GM19324 (cell line): Measurements from ENCODE around the gene CTSA.
"Not testable (repeated sequence)": the region's sequence is repeated elsewhere in the genome, so short reads cannot be mapped to it uniquely, and the experiment has no call there.

ENCODE experiments used
- ATAC-seq: cut with Tn5 transposase; IDR thresholded peaks from one replicate; pipeline ENCODE4 v1.9.1; 2021; ENCODE audit warnings: mild to moderate bottlenecking, moderate library complexity; ENCODE audit not compliant: unreplicated experiment, low FRiP score

Gene CTSA

GRCh38 chr20:45911486-45912343, 20.6 kb downstream of the CTSA start, which contains the start of gene PLTP:
Gene PLTP, minus strand, starts transcription at chr20:45912155. Its CDS starts 703 bp downstream, at chr20:45911452.
- no peak for ATAC-seq

DNA sequence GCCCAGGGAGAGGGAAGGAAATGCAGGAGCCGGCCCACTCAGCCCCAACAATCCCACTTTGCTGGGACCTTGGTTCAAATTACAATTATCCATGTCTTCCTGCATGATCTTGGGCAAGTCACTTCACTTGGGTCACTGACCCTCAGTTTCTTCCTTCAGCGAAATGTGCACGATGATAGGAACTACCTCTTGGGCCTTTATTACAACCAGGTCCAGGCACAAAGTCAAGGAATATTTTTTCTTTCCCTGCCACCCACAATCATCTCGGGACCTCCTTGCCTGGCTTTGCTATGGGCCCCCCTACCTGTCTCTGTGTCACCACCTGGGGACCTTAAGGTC, 21.2 kb downstream of the CTSA start:
- ATAC-seq = no peak

DNA sequence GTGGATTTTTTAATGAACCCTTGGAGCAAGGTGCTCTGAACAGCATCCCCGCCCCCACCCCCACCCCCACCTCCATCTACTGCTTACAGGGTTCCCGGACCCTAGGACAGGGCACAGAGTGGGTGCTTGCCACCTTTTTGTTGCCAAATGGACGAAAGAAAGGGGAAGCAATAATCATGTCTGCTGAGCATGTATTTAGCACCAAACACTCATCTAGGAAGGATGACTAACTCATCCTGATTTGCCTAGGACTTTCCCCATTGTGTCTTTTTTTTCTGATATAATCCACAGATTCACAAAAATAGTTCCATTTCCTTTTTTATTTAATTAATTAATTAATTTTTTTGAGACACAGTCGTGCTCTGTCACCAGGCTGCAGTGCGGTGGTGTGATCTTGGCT, 22.0 kb downstream of the CTSA start:
- no peak for ATAC-seq

DNA sequence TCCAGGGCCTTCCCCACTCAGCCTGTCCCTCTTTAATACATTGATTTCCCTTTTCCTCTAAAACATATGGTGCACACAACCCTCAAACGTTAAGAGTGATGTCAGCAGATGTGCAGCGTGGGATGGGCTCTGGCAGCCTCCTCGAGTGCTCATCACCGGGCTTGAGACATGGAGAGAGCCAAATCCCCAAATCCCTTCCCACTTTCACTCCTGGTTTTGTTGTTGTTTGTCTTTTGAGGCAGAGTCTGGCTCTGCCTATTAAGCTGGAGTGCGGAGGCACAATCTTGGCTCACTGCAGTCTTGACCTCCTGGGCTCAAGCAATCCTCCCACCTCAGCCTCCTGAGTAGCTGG, 26.6 kb downstream of the CTSA start:
- no peak for ATAC-seq

DNA sequence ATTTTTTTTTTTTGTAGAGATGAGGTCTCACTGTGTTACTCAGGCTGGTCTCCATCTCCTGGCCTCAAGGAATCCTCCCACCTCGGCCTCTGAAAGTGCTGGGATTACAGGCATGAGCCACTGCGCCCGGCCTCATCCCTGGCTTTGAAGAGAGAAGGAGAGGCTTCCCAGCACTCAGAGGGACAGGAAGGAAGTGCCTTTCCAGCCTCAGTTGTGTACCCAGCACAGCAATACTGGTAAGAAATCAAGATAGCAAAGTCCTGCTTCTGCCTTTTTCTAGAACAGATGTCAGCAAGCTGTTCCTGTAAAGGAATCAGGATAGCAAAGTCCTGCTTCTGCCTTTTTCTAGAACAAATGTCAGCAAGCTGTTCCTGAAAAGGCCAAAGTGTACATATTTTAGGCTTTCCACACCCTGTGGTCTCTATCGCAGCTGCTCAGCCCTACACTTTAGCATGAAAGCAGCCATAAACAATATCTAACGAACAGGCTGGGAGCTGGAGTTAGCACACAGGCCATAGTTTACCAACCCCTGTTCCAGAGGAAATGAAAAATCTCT, 27.1 kb downstream of the CTSA start:
- no peak for ATAC-seq

- ATAC-seq = no peak
Observed at GRCh38 chr20:45918779-45919537, 27.8 kb downstream of the CTSA start.

DNA sequence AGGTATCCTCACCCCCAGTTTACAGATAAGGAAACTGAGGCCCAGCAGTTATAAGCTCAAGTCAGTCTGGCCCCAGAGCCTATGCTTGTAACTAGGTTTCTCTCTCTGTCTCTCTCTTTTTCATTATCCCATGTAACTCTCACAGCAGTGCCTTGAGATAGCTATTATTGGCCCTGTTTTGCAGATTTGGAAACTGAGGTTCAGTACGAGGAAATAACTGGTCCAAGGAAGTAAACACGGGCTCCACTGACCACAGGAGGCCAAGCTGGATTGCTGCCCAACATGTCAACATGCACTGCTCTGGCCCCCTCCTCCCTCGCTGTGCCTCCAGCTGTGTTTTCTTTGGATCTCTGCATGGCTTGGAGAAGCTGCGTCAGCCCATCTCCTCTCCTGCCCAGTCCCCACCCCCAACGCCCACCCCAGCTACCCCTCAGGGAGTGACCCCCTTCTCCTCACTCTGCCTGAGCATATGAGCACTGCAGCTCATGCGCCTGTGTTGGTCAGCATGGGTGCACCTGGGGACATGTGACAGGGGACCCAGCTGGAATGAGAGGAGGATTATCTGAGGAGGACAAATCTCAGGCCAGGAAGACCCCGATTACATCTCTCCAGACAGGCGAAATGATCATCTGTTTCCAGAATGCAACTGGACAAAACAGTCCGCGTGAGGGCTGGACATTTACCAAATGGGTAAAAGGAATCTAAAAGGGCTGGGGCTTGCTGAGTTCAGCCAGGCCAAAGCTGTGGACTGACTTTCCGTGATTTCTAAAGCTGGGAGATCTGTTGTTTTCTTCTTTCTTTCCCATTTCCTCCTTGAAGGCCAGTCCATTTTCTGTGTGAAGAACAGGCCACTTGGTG, 28.6 kb downstream of the CTSA start:
- no peak for ATAC-seq

GRCh38 chr20:45920462-45921336, 29.6 kb downstream of the CTSA start:
- no peak for ATAC-seq

DNA sequence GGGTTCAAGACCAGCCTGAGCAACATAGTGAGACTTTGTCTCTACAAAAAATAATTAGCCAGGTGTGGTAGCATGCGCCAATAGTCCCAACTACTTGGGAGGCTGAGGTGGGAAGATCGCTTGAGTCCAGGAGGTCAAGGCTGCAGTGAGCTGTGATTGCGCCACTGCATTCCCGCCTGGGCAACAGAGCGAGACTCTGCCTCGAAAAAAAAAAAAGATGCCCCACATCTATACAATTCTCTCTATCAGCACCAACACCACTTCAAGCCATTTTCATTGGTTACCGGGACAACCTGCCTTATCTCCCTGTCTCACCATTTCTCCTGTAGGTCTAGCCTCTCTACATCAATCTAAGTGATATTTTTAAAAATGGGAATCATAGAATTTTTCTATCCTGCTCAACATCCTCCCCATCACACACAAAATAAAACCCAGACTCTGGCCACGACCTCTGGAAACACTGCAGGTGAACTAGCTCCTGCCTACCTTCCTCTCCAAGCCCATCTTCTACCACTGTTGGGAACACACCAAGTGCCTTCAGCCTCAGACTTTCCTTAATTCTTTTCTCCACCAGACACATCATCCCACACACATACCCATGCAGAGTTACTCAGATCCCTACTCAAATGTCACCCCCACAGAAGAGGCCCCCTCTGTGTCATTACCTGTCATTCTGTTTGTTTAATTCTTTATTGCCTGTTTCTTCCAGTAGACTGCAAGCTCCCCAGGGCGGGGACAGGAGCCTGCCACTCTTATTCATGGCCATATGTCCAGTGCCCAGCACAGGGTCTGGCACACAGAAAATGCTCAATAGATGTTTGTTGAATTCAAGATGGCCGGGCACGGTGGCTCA, 30.4 kb downstream of the CTSA start:
- ATAC-seq = no peak

DNA sequence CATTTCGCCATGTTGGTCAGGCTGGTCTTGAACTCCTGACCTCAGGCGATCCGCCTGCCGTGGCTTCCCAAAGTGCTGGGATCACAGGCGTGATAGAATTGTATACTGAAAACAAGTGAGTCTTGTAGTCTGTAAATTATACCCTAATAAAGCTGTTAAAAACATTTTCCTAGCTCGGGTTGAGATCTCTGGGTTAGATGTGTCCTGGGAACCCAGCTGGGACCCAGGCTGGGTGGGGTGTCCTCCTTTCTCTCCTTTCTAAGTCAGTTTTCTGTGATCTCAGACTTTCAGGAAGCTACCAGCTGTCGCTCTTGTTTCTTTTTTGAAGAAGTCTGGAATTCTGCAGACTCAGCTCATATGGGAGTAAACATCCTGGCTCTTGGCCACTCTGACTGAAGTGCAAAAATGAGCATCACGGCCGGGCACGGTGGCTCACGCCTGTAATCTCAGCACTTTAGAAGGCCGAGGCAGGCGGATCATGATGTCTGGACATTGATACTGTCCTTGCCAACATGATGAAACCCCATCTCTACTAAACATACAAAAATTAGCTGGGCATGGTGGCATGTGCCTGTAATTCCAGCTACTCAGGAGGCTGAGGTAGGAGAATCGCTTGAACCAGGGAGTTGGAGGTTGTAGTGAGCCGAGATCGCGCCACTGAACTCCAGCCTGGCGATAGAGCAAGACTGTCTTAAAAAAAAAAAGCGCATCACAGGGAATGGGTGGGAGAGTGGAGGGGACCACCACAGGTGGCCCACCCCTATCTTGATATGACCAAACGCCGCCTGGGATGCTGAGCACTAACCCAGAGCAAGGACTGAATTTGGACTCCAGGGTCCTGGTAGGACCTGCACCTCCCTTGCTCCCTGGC, 33.5 kb downstream of the CTSA start:
- no peak for ATAC-seq

GRCh38 chr20:45925821-45926506, 34.8 kb downstream of the CTSA start:
- no peak for ATAC-seq

DNA sequence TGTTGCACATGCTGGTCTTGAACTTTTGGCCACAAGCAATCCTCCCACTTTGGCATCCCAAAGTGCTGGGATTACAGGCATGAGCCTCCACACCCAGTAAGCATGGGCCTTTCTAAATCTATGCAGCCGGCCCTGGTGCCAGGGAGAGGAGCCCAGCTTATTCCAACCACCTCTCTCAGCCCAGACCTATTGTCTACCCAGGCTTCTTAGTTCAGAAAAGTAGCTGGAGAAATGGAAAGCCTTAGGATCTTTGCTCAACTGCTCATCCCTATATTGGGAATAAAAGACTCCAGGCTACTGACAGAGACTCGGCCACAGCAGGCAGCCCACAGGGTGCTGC, 35.6 kb downstream of the CTSA start:
- ATAC-seq = no peak

DNA sequence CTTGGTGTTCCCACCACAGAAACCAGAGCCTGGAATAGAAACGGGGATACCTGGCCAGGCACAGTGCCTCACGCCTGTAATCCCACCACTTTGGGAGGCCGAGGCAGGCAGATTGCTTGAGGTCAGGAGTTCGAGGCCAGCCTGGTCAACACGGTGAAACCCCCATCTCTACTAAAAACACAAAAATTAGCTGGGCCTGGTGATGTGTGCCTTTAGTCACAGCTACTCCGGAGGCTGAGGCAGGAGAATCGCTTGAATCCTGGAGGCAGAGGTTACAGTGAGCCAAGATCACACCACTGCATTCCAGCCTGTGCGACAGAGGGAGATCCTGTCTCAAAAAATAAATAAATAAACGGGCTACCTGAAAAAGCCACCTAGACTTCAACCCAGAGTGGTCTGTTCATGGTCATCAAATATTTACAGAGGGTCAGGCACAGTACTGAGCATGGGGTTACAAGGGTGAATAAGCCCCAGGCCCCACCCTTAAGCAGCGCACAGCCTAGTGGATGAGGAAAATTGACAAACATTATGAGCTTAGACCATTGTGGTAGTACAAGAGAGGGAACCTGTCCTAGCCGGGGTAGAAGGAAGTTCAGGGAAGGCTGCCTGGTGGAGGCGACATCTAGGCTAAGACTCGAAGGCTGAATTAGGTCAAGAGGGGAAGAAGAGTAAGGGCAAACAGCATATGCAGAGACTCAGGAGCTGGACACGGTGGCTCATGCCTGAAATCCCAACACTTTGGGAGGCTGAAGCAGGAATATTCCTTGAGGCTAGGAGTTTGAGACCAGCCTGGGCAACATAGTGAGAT, 36.1 kb downstream of the CTSA start:
- no peak for ATAC-seq

GRCh38 chr20:45931680-45932079, 40.5 kb downstream of the CTSA start:
- not testable (repeated sequence) for ATAC-seq

DNA sequence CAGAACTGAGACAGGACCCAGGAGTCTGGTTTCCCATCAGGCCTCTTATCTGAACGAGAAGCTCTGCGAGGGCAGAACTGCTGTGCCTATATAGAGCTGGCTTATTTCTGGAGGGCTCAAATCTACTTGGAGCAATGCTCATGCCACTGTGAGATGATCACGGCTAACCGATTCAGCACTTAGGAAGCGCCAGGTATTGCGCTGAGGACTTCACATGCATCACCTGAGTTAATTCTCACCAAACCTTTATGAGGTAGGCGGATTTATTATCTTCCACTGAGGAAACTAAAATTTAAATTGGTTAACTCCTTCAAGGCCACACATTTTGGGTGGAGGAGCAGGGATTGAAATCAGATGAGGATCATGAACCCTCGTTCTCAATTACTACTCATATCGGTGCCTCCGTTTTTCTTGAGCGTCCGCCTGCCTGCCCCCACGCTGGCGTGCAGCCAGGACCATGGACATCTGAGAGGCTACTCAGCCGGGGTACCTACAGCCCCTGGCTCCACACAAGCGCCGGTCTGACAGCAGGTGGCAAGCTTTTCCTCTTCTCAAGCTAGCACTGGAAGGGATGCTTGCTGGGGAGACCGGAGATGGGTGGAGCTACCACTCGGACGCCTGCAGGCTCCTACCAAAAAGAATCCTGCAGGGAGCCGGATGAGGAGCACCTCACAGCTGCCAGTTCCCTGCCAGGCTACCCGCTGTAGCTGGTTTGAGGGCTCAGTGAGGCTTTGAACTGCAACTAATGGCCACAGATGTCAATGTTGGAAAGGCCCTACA, 42.3 kb downstream of the CTSA start:
- ATAC-seq = no peak

GRCh38 chr20:45934046-45934585, 43.0 kb downstream of the CTSA start:
- peak; percentile 18 for ATAC-seq
